Stimulated activated CD8-positive, alpha-beta memory T cell treated with anti-CD3 and anti-CD28 coated beads, Interleukin-4, amount 100 ng/mL, for 1 hour (primary cell): ENCODE measurements around the gene PTPRK.

ENCODE experiments used
- DNase-seq, 2 donors: peaks; one replicate each; pipeline ENCODE4 v3.0.0-alpha.2; 2020; ENCODE audit warnings: low read depth in 2 of 2, low spot score in 1 of 2

Gene PTPRK

DNA sequence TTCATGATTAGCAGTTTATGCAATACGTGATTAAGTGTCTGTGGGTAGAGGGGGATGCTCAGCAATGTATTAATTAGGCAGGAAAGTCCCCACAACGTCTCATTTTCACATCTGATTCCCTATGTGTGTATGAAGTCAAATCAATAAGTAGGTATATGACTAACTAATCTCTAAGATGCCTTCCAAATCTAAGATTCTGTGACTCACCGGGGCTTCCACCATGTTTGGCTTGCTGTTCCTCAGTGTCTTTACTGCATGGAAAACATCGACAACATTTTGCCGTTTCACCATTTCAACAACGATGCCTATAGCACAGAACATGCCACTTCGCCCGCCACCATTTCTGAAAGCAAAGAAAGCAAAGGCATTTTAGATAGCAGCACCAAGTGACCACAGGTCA is 547.6 kb downstream of the PTPRK start:
- peak in 1 of 2 donors; percentile 2 for DNase-seq

GRCh38 chr6:127971945-127972391 is 548.4 kb downstream of the PTPRK start:
- peak; percentile 15 to 19 for DNase-seq

DNA sequence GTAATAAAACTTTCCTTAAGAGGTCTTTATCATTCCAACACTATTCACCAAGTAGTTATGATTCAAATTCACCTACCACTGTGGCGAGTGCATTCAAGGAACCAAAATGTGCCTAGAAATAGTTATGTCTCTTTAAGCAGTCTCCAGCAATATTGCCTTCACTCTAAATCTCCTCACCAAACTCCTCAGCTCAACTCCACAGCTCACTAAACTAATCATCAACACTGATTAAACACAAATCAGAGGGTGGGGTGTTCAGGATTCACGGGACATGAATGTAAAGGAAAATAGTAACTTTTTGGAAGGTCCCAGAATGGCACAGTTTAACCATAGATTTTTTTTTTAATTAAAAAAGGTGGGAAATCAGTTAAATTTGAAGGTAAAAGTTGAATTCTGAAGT is 549.0 kb downstream of the PTPRK start:
- DNase-seq = no peak

DNA sequence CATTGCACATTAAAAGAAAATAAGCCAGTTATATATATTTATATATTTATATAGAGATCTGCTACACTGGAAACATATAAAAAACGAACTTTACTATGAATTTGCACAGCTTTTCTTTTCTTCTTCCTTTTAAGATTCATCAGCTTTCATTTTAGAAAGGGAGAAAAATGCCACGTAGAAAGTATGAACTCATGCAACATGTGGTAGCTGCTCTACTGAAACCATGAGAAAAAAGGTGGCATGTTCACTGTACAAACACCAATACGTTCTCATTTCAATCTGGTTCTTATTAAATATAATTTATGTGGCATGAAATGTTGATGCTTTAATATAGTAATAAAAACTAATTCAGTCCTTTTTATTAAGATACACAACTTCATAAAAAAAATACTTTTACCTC is 550.7 kb downstream of the PTPRK start:
- DNase-seq = no peak

GRCh38 chr6:127968394-127968793 is 552.0 kb downstream of the PTPRK start:
- no peak for DNase-seq

GRCh38 chr6:127967708-127968107 is 552.7 kb downstream of the PTPRK start:
- DNase-seq = no peak

GRCh38 chr6:127966616-127967015 is 553.8 kb downstream of the PTPRK start:
- DNase-seq = no peak

DNA sequence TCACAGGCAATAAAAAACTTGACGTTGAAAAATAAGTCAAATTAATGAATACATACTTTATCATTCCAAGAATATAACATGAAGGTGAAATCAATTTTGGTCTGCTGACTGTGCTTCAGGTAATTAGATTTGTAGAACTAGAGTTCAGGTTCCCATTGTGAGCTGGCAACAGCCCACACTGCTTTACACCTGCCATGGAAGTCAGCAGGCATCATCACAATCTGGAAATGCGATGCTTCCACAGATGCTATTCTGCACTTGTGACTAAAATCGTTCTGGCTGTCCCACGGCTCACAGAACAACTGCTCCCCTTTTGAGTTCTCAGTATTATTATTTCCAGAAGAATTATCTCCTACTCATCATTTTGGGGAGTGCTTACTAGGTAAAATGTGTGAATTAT is 556.9 kb downstream of the PTPRK start:
- no peak for DNase-seq

DNA sequence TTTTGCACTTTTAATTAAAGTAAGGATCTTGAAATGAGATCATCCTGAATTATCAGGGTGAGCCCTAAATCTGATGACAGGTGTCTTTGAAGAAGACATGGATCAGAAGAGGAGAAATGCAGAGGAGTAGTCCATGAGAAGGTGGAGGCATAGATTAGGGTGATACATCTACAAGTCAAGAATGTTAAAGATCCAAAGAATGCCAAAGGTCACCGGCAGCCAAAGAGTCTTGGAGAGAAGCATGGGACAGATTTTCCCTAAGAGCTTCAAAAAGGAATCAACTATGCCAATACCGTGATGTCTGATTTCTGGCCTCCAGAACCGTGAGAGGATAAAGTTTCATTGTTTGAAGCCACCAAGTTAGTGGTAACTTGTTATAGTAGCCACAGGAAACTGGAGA is 560.5 kb downstream of the PTPRK start:
- DNase-seq = no peak

- no peak for DNase-seq
Measured at GRCh38 chr6:127956956-127957355, 563.4 kb downstream of the PTPRK start.

GRCh38 chr6:127956260-127956888 is 564.0 kb downstream of the PTPRK start:
- DNase-seq = no peak

DNA sequence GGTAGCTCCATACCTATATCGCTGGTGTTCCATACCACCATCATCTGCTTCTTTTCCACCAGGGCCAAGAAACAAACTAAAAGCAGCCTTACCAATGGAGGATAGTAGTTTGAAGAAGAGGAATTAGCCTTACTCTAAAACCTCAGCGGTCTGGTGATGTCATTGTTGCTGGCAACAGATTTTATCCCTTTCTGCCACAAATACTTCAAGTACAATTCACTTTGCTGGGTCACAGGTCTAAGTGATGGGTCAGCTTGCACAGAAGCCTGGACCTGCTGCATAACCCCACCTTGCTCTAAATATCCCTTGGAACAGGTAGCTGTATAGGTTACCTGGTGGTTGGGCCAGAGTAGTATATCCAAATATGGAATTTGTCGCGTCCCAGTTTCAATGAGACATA is 566.3 kb downstream of the PTPRK start:
- no peak for DNase-seq

DNA sequence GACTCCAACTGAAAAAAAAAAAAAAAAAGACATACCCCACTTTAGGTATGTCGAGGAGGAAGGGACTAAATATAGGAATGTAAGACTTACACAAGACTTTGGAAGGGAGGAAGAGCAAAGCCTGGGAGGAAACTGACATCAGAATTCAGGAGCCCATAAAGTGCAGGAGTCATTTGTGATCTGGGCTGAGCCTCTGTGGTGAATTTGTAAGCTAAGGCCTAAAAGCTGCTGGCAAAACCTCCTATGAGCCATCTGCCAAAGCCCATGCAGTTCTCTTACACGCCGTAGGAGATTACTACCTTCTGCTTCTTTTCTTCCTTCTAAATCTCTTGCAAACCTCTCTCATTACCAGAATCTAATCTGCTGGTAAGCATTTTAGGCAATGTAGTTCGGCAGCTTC is 567.6 kb downstream of the PTPRK start:
- DNase-seq = no peak

DNA sequence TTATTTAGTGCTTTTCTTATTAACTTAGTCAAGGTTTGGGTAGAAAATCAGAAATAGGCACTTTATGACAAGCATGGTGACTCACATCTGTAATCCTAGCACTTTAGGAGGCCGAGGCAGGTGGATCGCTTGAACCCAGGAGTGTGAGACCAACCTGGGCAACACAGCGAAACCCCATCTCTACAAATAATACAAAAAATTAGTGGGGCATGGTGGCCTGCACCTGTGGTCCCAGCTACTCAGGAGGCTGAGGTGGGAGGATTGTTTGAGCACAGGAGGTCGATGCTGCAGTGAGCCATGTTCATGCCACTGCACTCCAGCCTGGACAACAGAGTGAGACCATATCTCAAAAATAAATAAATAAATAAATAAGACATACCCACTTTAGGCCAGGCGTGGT is 568.2 kb downstream of the PTPRK start:
- no peak for DNase-seq

GRCh38 chr6:127951172-127951917 is 569.1 kb downstream of the PTPRK start:
- no peak for DNase-seq

DNA sequence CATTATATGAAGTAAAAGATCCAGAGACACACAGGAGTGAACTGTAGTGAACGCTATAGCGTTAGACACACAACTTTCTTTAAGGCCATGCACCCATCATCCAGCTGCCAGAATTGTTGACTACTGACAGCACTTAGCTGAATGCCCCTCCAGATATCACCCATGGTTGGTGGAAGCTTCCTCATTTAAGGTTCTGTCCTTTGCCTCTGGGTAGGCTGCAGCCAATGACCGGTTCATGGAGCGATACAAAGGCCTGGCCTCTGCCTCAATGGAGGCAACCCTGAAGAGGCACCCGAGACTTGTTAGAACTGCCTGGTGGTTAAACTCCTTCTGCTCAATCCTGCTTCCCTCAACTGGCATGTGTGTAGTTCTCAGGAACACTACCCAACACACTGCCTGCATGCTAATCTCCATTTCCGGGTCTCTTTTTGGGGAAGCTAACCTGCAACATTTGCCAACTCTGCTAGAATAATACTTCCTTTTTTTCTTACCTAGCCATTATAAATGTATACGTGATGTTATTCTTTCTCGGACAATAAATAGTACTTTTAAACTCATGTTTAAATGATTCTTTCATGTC is 569.7 kb downstream of the PTPRK start:
- no peak for DNase-seq

DNA sequence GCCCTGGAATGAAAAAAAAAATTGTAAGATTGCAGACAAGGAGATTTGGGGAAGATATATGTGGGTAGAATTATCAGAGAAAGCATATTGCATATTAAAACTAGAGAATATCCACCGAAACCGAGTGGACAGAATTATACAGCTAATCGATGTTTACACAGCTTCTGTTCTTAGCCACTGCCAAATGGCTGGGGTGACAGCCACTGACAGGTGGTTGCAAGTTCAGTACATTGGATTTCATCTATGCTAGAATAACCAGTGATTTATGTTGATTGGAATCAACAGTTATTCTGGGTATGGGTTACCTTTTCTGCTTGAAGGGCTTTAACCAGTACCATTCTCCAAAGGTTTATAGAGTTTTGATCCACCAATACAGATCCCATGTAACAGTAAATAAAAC is 571.1 kb downstream of the PTPRK start:
- no peak for DNase-seq

GRCh38 chr6:127946388-127946787 is 574.0 kb downstream of the PTPRK start:
- no peak for DNase-seq

DNA sequence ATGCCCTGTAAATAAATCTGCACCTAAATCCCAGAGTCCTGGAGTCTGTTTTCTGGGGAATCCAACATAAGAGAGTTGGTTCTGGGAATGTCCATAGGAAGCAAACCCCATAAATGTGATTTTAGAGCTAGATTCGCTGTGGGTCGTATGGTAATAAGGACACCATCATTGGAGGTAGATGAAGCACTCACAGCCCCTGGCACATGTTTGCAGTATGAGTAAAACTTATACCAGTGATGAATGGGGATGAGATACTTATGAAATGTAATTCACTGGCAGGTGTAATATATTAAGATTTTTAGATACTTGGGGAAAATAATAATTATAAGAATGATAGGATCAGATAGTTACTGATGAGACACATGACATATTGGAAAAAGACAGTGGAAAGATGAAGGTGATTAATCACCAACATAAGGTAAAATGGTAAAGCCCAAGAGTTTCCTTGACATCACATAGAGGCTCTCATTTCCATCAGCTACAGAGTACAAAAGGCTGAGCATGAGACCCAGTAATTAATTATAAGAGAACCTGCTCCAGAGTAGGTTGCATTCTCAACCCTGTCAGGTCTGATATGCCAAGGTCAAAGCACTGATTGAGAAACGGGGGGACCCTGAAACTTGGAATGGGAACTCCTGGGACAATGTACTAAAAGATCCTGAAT is 574.8 kb downstream of the PTPRK start:
- no peak for DNase-seq

GRCh38 chr6:127941228-127941627 is 579.2 kb downstream of the PTPRK start:
- no peak for DNase-seq

- DNase-seq = no peak
Measured at GRCh38 chr6:127939442-127940066, 580.8 kb downstream of the PTPRK start.

GRCh38 chr6:127938701-127939100 is 581.7 kb downstream of the PTPRK start:
- DNase-seq = no peak
